CD14-positive monocyte (primary cell): ENCODE results near the gene CALD1. TPM values are rescaled to one million over a fixed set of nuclear protein-coding genes. Genes with fewer than 3 reads are reported as not detected.

Experiments
- DNase-seq, 3 donors: peaks; one replicate each; pipeline ENCODE4 v3.0.0-alpha.2; 2011 to 2022
- H2AFZ ChIP-seq: 2 replicates; pipeline ENCODE4 v1.6.0; 2012; ENCODE audit warnings: mild to moderate bottlenecking, low read depth, low read length, inconsistent platforms; ENCODE audit not compliant: insufficient read depth, poor library complexity, severe bottlenecking
- H3K27ac ChIP-seq, 2 donors: 1 replicate in 1 of 2; 2 replicates in 1 of 2; pipeline ENCODE4 v1.5.1; 2012 to 2013; ENCODE audit warnings: low read length in 2 of 2, control low read depth in 1 of 2, inconsistent platforms in 1 of 2, low read depth in 1 of 2, mild to moderate bottlenecking in 1 of 2
- H3K27me3 ChIP-seq, 2 donors: one replicate each; pipeline versions ENCODE4 v1.6.0 to v1.6.1; 2011 to 2013; ENCODE audit warnings: low read length in 2 of 2; ENCODE audit not compliant: control insufficient read depth in 2 of 2, insufficient read depth in 2 of 2
- H3K36me3 ChIP-seq, 2 donors: replicated peaks in 1 of 2; 1 replicate in 1 of 2; 2 replicates in 1 of 2; pipeline versions ENCODE4 v1.5.1 to v1.6.1; 2012 to 2013; ENCODE audit warnings: low read length in 2 of 2, control low read depth in 1 of 2, inconsistent platforms in 1 of 2, mild to moderate bottlenecking in 1 of 2; ENCODE audit not compliant: insufficient read depth in 2 of 2, control insufficient read depth in 1 of 2
- H3K4me1 ChIP-seq, 2 donors: 1 replicate in 1 of 2; 2 replicates in 1 of 2; pipeline versions ENCODE4 v1.5.1 to v1.6.1; 2012 to 2013; ENCODE audit warnings: low read length in 2 of 2, control low read depth in 1 of 2, inconsistent platforms in 1 of 2, mild to moderate bottlenecking in 1 of 2, moderate library complexity in 1 of 2; ENCODE audit not compliant: insufficient read depth in 2 of 2, control insufficient read depth in 1 of 2
- H3K4me2 ChIP-seq: replicated peaks from 2 replicates; pipeline ENCODE3; 2012; ENCODE audit warnings: low read length, moderate library complexity, mild to moderate bottlenecking; ENCODE audit not compliant: poor library complexity, severe bottlenecking; ENCODE audit errors: extremely low read depth
- H3K4me3 ChIP-seq, 3 experiments: fragments of 200-600 bp in 1 of 3; sonication (generic) in 1 of 3; replicated peaks in 1 of 3; 1 replicate in 2 of 3; 2 replicates in 1 of 3; pipeline ENCODE4 v1.5.1; 2011 to 2013; ENCODE audit warnings: low read length in 3 of 3, mild to moderate bottlenecking in 3 of 3, control low read depth in 2 of 3, low read depth in 2 of 3, inconsistent platforms in 1 of 3, moderate library complexity in 1 of 3
- H3K79me2 ChIP-seq: 2 replicates; pipeline ENCODE4 v1.6.0; 2012; ENCODE audit warnings: mild to moderate bottlenecking, control low read depth, inconsistent platforms, low read length, moderate library complexity; ENCODE audit not compliant: insufficient read depth
- H3K9ac ChIP-seq: 2 replicates; pipeline ENCODE4 v1.6.0; 2017; ENCODE audit warnings: low read length, mild to moderate bottlenecking; ENCODE audit not compliant: insufficient read depth, poor library complexity, severe bottlenecking
- H3K9me3 ChIP-seq, 2 donors: replicated peaks in 1 of 2; 1 replicate in 1 of 2; 2 replicates in 1 of 2; pipeline versions ENCODE4 v1.5.1 to v1.6.1; 2012 to 2013; ENCODE audit warnings: low read length in 2 of 2, control low read depth in 1 of 2; ENCODE audit not compliant: control insufficient read depth in 1 of 2, insufficient read depth in 1 of 2
- H4K20me1 ChIP-seq: 2 replicates; pipeline ENCODE4 v1.6.0; 2012; ENCODE audit warnings: mild to moderate bottlenecking, low read length, control low read depth, moderate library complexity; ENCODE audit not compliant: insufficient read depth
- H3K27ac Mint-ChIP-seq, 7 donors: one replicate each; pipeline ENCODE4 v1.8.0; 2020; ENCODE audit warnings: mild to moderate bottlenecking in 7 of 7, mixed read lengths in 7 of 7, moderate library complexity in 6 of 7, inconsistent platforms in 2 of 7
- H3K27me3 Mint-ChIP-seq, 3 donors: one replicate each; pipeline ENCODE4 v1.8.0; 2021 to 2022; ENCODE audit warnings: low read depth in 3 of 3, mild to moderate bottlenecking in 3 of 3, mixed read lengths in 3 of 3, moderate library complexity in 3 of 3, inconsistent platforms in 1 of 3
- H3K36me3 Mint-ChIP-seq, 2 donors: one replicate each; pipeline ENCODE4 v1.8.0; 2020; ENCODE audit warnings: mixed read lengths in 2 of 2, inconsistent platforms in 1 of 2, mild to moderate bottlenecking in 1 of 2
- H3K4me1 Mint-ChIP-seq: one replicate; pipeline ENCODE4 v1.8.0; 2020; ENCODE audit warnings: mild to moderate bottlenecking, mixed read lengths
- H3K4me3 Mint-ChIP-seq, 2 donors: one replicate each; pipeline ENCODE4 v1.8.0; 2020; ENCODE audit warnings: mild to moderate bottlenecking in 2 of 2, mixed read lengths in 2 of 2, moderate library complexity in 1 of 2
- H3K9me3 Mint-ChIP-seq, 7 donors: one replicate each; pipeline ENCODE4 v1.8.0; 2020 to 2022; ENCODE audit warnings: mixed read lengths in 7 of 7, mild to moderate bottlenecking in 6 of 7, moderate library complexity in 6 of 7, inconsistent platforms in 2 of 7
- WGBS: methylation state at CpG from one replicate; pipeline ENCODE4 v1.1.5; 2013; ENCODE audit warnings: missing lambda C conversion rate; ENCODE audit not compliant: insufficient coverage; 5-methylcytosine and 5-hydroxymethylcytosine counted together
- intact Hi-C, 2 donors: fragments of 100-400 bp; cut with micrococcal nuclease; formaldehyde crosslinking; loops; one replicate each; pipeline versions ENCODE4 v1.15.0 to v1.15.1; 2023
- polyA plus RNA-seq, 3 donors: library from polyadenylated mRNA; depleted of rRNA in 1 of 3; unstranded in 2 of 3; stranded (reverse) in 1 of 3; fragments of 300-500 nt in 2 of 3; fragments of >200 nt in 1 of 3; fragmentation: Illumina TruSeq in 2 of 3; gene quantifications; 1 replicate in 2 of 3; 2 replicates in 1 of 3; pipeline ENCODE4 v1.2.3, GENCODE V29; 2012 to 2021
- TF ChIP-seq, protein P1 (sequence below): fragments of 200-600 bp; IDR thresholded peaks from one replicate; pipeline ENCODE4 v1.8.0; 2022; ENCODE audit warnings: antibody characterized with exemption, mild to moderate bottlenecking

The CALD1 gene
- polyA plus RNA-seq, 3 donors: 0.18 TPM; not detected in 2

DNA sequence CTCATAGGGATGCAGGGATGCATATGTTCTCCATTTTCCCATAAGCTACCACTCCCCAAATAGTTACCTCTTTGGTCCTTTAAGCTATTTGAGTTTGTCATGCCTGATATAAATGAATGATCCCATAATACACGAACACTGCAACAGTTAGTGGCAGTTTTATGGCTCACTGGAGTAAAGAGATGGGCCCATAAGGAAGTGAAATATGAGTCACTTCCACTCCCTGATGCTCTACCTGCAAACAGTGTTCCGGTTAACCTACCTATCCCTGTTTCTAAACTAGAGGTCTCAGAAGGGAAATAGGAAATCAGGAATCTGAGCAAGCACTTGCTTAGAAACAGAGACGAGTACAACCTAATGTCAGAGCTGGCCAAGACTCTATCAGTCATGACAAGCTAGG is 71.7 kb downstream of the CALD1 start:
- H4K20me1 ChIP-seq: no peaks in the 10 kb centered on the region
- Mint-ChIP-seq H3K9me3 (peaks cover 0 to 10% (median 6%) of the 10 kb centered on the region in 7 donors), H3K27ac (no peak overlapping the region), H3K36me3 (no peaks in the 10 kb centered on the region), H3K27me3 (peaks cover 0 to 6% (median 0%) of the 10 kb centered on the region in 3 donors), H3K4me1 (peaks cover 10% of the 10 kb centered on the region), H3K4me3 (no peak overlapping the region)
- H3K79me2 ChIP-seq: no peaks in the 10 kb centered on the region
- no peak overlapping the region for H3K4me2 ChIP-seq
- peaks cover 8 to 9% of the 10 kb centered on the region in 2 donors for H3K4me1 ChIP-seq
- DNase-seq: no peak
- no peak overlapping the region for H3K27ac ChIP-seq
- H3K27me3 ChIP-seq: no peaks in the 10 kb centered on the region
- no peak overlapping the region for H3K4me3 ChIP-seq
- H3K9ac ChIP-seq: no peak overlapping the region
- WGBS: no CpG with 5 or more reads among the region's 3 CpGs
- no peak overlapping the region for H2AFZ ChIP-seq
- TF ChIP-seq, protein P1, sequence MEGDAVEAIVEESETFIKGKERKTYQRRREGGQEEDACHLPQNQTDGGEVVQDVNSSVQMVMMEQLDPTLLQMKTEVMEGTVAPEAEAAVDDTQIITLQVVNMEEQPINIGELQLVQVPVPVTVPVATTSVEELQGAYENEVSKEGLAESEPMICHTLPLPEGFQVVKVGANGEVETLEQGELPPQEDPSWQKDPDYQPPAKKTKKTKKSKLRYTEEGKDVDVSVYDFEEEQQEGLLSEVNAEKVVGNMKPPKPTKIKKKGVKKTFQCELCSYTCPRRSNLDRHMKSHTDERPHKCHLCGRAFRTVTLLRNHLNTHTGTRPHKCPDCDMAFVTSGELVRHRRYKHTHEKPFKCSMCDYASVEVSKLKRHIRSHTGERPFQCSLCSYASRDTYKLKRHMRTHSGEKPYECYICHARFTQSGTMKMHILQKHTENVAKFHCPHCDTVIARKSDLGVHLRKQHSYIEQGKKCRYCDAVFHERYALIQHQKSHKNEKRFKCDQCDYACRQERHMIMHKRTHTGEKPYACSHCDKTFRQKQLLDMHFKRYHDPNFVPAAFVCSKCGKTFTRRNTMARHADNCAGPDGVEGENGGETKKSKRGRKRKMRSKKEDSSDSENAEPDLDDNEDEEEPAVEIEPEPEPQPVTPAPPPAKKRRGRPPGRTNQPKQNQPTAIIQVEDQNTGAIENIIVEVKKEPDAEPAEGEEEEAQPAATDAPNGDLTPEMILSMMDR: no peak
- intact Hi-C loops: no loop called here
- no peaks in the 10 kb centered on the region for H3K36me3 ChIP-seq
- no peaks in the 10 kb centered on the region for H3K9me3 ChIP-seq

DNA sequence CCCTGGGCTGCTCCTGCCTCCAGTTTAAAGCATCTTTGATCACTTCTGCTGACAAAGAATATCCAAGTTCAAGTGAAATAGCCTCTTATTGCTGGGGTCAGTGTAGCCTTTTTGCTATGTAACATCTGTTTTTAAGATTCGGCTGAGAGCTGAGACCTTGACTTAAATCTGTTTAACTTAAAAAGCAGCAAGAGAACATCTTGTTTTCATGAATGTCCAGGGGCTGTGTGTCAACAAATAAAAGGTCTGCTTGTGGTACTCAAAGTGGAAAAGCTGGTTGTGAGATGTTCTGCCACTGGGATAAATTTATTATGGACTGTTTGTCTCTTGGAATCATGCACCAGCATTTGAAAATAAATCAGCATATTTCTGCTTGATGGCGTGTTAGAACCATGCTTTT is 73.2 kb downstream of the CALD1 start:
- no peak overlapping the region for H3K27ac Mint-ChIP-seq
- no peak overlapping the region for H3K9ac ChIP-seq

More for the DNA sequence above, 73.2 kb downstream of the CALD1 start:
- TF ChIP-seq, protein P1: no peak
- H3K4me3 ChIP-seq: no peak overlapping the region
- no peaks in the 10 kb centered on the region for H4K20me1 ChIP-seq
- H3K4me1 ChIP-seq: peaks cover 8 to 9% of the 10 kb centered on the region in 2 donors
- Mint-ChIP-seq H3K4me1 (peaks cover 11% of the 10 kb centered on the region), H3K4me3 (no peak overlapping the region), H3K27me3 (peaks cover 0 to 6% (median 0%) of the 10 kb centered on the region in 3 donors), H3K36me3 (no peaks in the 10 kb centered on the region), H3K9me3 (peaks cover 2 to 10% (median 6%) of the 10 kb centered on the region in 7 donors)
- no peak overlapping the region for H3K27ac ChIP-seq
- H3K4me2 ChIP-seq: no peak overlapping the region
- H3K36me3 ChIP-seq: no peaks in the 10 kb centered on the region
- H3K27me3 ChIP-seq: no peaks in the 10 kb centered on the region
- H3K9me3 ChIP-seq: no peaks in the 10 kb centered on the region
- intact Hi-C loops: no loop called here
- H2AFZ ChIP-seq: no peak overlapping the region
- no peak for DNase-seq
- WGBS: 100% methylated on average over 2 of the region's 2 CpGs
- no peaks in the 10 kb centered on the region for H3K79me2 ChIP-seq
